ENCODE measurements around the gene FOXRED2.
A peak's percentile ranks its signal among the peaks of the same experiment; 100 is the strongest.

FOXRED2 gene

GRCh38 chr22:36512333-36512732 lies 5.5 kb upstream of the FOXRED2 start:
- H3K27me3 ChIP-seq (ENCODE audit: insufficient read depth, low read length), result no peaks in the 10 kb centered on the region
- TF ChIP-seq EZH2 (IDR thresholded peaks at IDR 0.05; ENCODE audit: borderline replicate concordance, low read length), result no peak
- TF ChIP-seq, protein P1, sequence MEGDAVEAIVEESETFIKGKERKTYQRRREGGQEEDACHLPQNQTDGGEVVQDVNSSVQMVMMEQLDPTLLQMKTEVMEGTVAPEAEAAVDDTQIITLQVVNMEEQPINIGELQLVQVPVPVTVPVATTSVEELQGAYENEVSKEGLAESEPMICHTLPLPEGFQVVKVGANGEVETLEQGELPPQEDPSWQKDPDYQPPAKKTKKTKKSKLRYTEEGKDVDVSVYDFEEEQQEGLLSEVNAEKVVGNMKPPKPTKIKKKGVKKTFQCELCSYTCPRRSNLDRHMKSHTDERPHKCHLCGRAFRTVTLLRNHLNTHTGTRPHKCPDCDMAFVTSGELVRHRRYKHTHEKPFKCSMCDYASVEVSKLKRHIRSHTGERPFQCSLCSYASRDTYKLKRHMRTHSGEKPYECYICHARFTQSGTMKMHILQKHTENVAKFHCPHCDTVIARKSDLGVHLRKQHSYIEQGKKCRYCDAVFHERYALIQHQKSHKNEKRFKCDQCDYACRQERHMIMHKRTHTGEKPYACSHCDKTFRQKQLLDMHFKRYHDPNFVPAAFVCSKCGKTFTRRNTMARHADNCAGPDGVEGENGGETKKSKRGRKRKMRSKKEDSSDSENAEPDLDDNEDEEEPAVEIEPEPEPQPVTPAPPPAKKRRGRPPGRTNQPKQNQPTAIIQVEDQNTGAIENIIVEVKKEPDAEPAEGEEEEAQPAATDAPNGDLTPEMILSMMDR (IDR thresholded peaks at IDR 0.05; ENCODE audit: low read length), result no peak

GRCh38 chr22:36510966-36511881 lies 4.4 kb upstream of the FOXRED2 start:
- Histone ChIP-seq H3K4me1 (ENCODE audit: insufficient read depth, low read length, severe bottlenecking) (peaks cover 15% of the 10 kb centered on the region), H3K9me3 (ENCODE audit: low read length) (no peaks in the 10 kb centered on the region), H3K27me3 (ENCODE audit: insufficient read depth, low read length) (no peaks in the 10 kb centered on the region), H3K4me2 (ENCODE audit: low read length) (no peak overlapping the region), H3K4me3 (ENCODE audit: low read depth, low read length, poor library complexity, severe bottlenecking) (no peak overlapping the region), H2AFZ (ENCODE audit: low read length) (no peak overlapping the region), H3K79me2 (ENCODE audit: insufficient read depth, low read length) (no peaks in the 10 kb centered on the region), H3K9ac (ENCODE audit: low read length) (no peak overlapping the region), H3K27ac (ENCODE audit: low read depth, low read length, poor library complexity, severe bottlenecking) (no peak overlapping the region), H3K36me3 (ENCODE audit: insufficient read depth, low read length) (peaks cover 64% of the 10 kb centered on the region), H3F3A (ENCODE audit: insufficient read depth, low read length) (peaks cover 4% of the 10 kb centered on the region; the same call in 1 of the 2 replicates), H3K9me2 (ENCODE audit: low read depth, low read length) (no peaks in the 10 kb centered on the region), H4K20me1 (ENCODE audit: insufficient read depth, low read length) (no peaks in the 10 kb centered on the region)
- TF ChIP-seq, protein P1 (IDR thresholded peaks at IDR 0.05; ENCODE audit: low read length), result peak; percentile 58
- TF ChIP-seq EZH2 (IDR thresholded peaks at IDR 0.05; ENCODE audit: borderline replicate concordance, low read length), result no peak

More at GRCh38 chr22:36512333-36512732, 5.5 kb upstream of the FOXRED2 start:
- Histone ChIP-seq H4K20me1 (ENCODE audit: insufficient read depth, low read length) (no peaks in the 10 kb centered on the region), H3K9me2 (ENCODE audit: low read depth, low read length) (no peaks in the 10 kb centered on the region), H3F3A (ENCODE audit: insufficient read depth, low read length) (peaks cover 4% of the 10 kb centered on the region; the same call in 1 of the 2 replicates), H2AFZ (ENCODE audit: low read length) (no peak overlapping the region), H3K9ac (ENCODE audit: low read length) (no peak overlapping the region), H3K9me3 (ENCODE audit: low read length) (no peaks in the 10 kb centered on the region), H3K36me3 (ENCODE audit: insufficient read depth, low read length) (peaks cover 75% of the 10 kb centered on the region), H3K4me2 (ENCODE audit: low read length) (no peak overlapping the region), H3K27ac (ENCODE audit: low read depth, low read length, poor library complexity, severe bottlenecking) (no peak overlapping the region), H3K4me1 (ENCODE audit: insufficient read depth, low read length, severe bottlenecking) (peaks cover 4% of the 10 kb centered on the region), H3K4me3 (ENCODE audit: low read depth, low read length, poor library complexity, severe bottlenecking) (no peak overlapping the region), H3K79me2 (ENCODE audit: insufficient read depth, low read length) (no peaks in the 10 kb centered on the region)

DNA sequence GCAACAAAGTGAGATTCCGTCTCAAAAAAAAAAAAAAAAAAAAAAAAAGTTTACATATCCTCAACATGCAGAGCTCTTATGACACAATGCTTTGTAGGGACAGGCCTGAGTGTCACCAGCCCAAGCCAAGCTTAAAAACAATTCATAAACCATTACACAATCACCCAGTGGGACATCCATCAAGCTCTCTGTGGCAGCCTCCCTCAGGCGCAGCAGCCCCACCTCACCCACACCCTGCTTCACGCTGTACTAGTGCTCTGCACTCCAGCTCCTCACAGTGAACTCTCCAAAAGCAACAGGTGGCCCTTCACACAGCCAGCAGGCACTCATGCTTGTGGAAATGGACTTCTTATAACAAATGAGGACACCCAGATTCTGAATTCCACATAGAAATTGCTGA lies 3.5 kb upstream of the FOXRED2 start:
- TF ChIP-seq, protein P1 (IDR thresholded peaks at IDR 0.05; ENCODE audit: low read length), result no peak
- TF ChIP-seq EZH2 (IDR thresholded peaks at IDR 0.05; ENCODE audit: borderline replicate concordance, low read length), result no peak
- Histone ChIP-seq H4K20me1 (ENCODE audit: insufficient read depth, low read length) (no peaks in the 10 kb centered on the region), H2AFZ (ENCODE audit: low read length) (no peak overlapping the region), H3K9me2 (ENCODE audit: low read depth, low read length) (no peaks in the 10 kb centered on the region), H3K4me3 (ENCODE audit: low read depth, low read length, poor library complexity, severe bottlenecking) (no peak overlapping the region), H3K36me3 (ENCODE audit: insufficient read depth, low read length) (peaks cover 61% of the 10 kb centered on the region), H3K4me2 (ENCODE audit: low read length) (no peak overlapping the region), H3K27ac (ENCODE audit: low read depth, low read length, poor library complexity, severe bottlenecking) (no peak overlapping the region), H3K4me1 (ENCODE audit: insufficient read depth, low read length, severe bottlenecking) (peaks cover 23% of the 10 kb centered on the region), H3K27me3 (ENCODE audit: insufficient read depth, low read length) (no peaks in the 10 kb centered on the region), H3K9ac (ENCODE audit: low read length) (no peak overlapping the region), H3K9me3 (ENCODE audit: low read length) (no peaks in the 10 kb centered on the region), H3F3A (ENCODE audit: insufficient read depth, low read length) (peaks cover 4% of the 10 kb centered on the region; the same call in 1 of the 2 replicates), H3K79me2 (ENCODE audit: insufficient read depth, low read length) (no peaks in the 10 kb centered on the region)

Data from OCI-LY1 (cell line).